Trophoblast cell (in vitro differentiated cells and primary cell): ENCODE measurements around the gene DLGAP4.

Source experiments
- DNase-seq, 2 donors: peaks; one replicate each; pipeline ENCODE4 v3.0.0-alpha.2; 2016
- H2AFZ ChIP-seq: 2 replicates; pipeline ENCODE4 v1.6.1; 2013; ENCODE audit warnings: low read length, moderate library complexity, mild to moderate bottlenecking; ENCODE audit not compliant: insufficient read depth, poor library complexity
- H2AK5ac ChIP-seq: 2 replicates; pipeline ENCODE4 v1.6.1; 2013; ENCODE audit warnings: mild to moderate bottlenecking, low read length
- H2BK120ac ChIP-seq: 2 replicates; pipeline ENCODE4 v1.6.1; 2013; ENCODE audit warnings: low read length, mild to moderate bottlenecking, moderate library complexity; ENCODE audit not compliant: insufficient read depth, poor library complexity
- H2BK12ac ChIP-seq: 2 replicates; pipeline ENCODE4 v1.6.1; 2013; ENCODE audit warnings: mild to moderate bottlenecking, low read length, moderate library complexity
- H2BK5ac ChIP-seq: 2 replicates; pipeline ENCODE4 v1.6.1; 2013; ENCODE audit warnings: low read length, low read depth, moderate library complexity, mild to moderate bottlenecking; ENCODE audit not compliant: poor library complexity
- H3K14ac ChIP-seq: 2 replicates; pipeline ENCODE4 v1.6.1; 2013; ENCODE audit warnings: mild to moderate bottlenecking, low read length
- H3K18ac ChIP-seq: 2 replicates; pipeline ENCODE4 v1.6.1; 2013; ENCODE audit warnings: mild to moderate bottlenecking, low read length
- H3K23ac ChIP-seq: 2 replicates; pipeline ENCODE4 v1.6.1; 2013; ENCODE audit warnings: low read length
- H3K27ac ChIP-seq: 2 replicates; pipeline ENCODE4 v1.5.1; 2013; ENCODE audit warnings: low read depth, mild to moderate bottlenecking, inconsistent platforms, low read length, moderate library complexity
- H3K27me3 ChIP-seq: 2 replicates; pipeline ENCODE4 v1.6.1; 2013; ENCODE audit warnings: inconsistent platforms, mild to moderate bottlenecking, low read length, moderate library complexity; ENCODE audit not compliant: insufficient read depth
- H3K36me3 ChIP-seq, 2 experiments: 1 replicate in 1 of 2; 2 replicates in 1 of 2; pipeline ENCODE4 v1.6.1; 2013; ENCODE audit warnings: low read length in 2 of 2, mild to moderate bottlenecking in 2 of 2, moderate library complexity in 1 of 2; ENCODE audit not compliant: insufficient read depth in 2 of 2, control insufficient read depth in 1 of 2
- H3K4ac ChIP-seq: 2 replicates; pipeline ENCODE4 v1.6.1; 2013; ENCODE audit warnings: low read depth, mild to moderate bottlenecking, low read length, moderate library complexity
- H3K4me1 ChIP-seq, 2 experiments: 1 replicate in 1 of 2; 2 replicates in 1 of 2; pipeline ENCODE4 v1.6.1; 2013; ENCODE audit warnings: low read length in 2 of 2, mild to moderate bottlenecking in 2 of 2, moderate library complexity in 1 of 2; ENCODE audit not compliant: insufficient read depth in 2 of 2, control insufficient read depth in 1 of 2
- H3K4me2 ChIP-seq: 2 replicates; pipeline ENCODE4 v1.6.1; 2013; ENCODE audit warnings: inconsistent platforms, mild to moderate bottlenecking, low read length, moderate library complexity
- H3K4me3 ChIP-seq: 2 replicates; pipeline ENCODE4 v1.5.1; 2013; ENCODE audit warnings: mild to moderate bottlenecking, low read depth, low read length, inconsistent platforms
- H3K79me1 ChIP-seq: one replicate; pipeline ENCODE4 v1.6.1; 2013; ENCODE audit warnings: low read length
- H3K79me2 ChIP-seq: 2 replicates; pipeline ENCODE4 v1.6.1; 2013; ENCODE audit warnings: low read length, mild to moderate bottlenecking; ENCODE audit not compliant: control insufficient read depth, insufficient read depth, poor library complexity
- H3K9ac ChIP-seq: 2 replicates; pipeline ENCODE4 v1.6.1; 2013; ENCODE audit warnings: mild to moderate bottlenecking, low read length
- H3K9me3 ChIP-seq: 2 replicates; pipeline ENCODE4 v1.6.1; 2013; ENCODE audit warnings: low read depth, mild to moderate bottlenecking, control low read depth, inconsistent platforms, low read length; ENCODE audit not compliant: insufficient read depth
- H4K12ac ChIP-seq: 2 replicates; pipeline ENCODE4 v1.6.1; 2013; ENCODE audit warnings: low read depth, mild to moderate bottlenecking, low read length, moderate library complexity
- H4K8ac ChIP-seq: 2 replicates; pipeline ENCODE4 v1.6.1; 2013; ENCODE audit warnings: low read depth, mild to moderate bottlenecking, low read length, moderate library complexity
- H4K91ac ChIP-seq: one replicate; pipeline ENCODE4 v1.6.1; 2013; ENCODE audit warnings: low read depth, mild to moderate bottlenecking, low read length, moderate library complexity
- WGBS: extraction: QIAGEN DNeasy Blood & Tissue Kit; methylation state at CpG from one replicate; pipeline ENCODE4 v1.1.7; 2013; ENCODE audit warnings: missing lambda C conversion rate; ENCODE audit not compliant: insufficient read length, insufficient coverage; ENCODE audit errors: extremely low coverage; 5-methylcytosine and 5-hydroxymethylcytosine counted together

DLGAP4 gene

GRCh38 chr20:36346256-36346655, 40.1 kb downstream of the DLGAP4 start:
- DNase-seq, result no peak
- Histone ChIP-seq H2BK120ac (no peak overlapping the region), H3K4me1 (no peaks in the 10 kb centered on the region), H2BK5ac (no peak overlapping the region), H4K12ac (no peak overlapping the region), H3K23ac (no peak overlapping the region), H2AFZ (no peak overlapping the region), H3K79me2 (no peaks in the 10 kb centered on the region), H3K27ac (no peak overlapping the region), H3K4ac (no peak overlapping the region), H4K91ac (no peak overlapping the region), H3K9me3 (no peaks in the 10 kb centered on the region), H3K79me1 (no peaks in the 10 kb centered on the region), H3K27me3 (no peaks in the 10 kb centered on the region), H3K18ac (no peak overlapping the region), H3K4me3 (no peak overlapping the region), H3K4me2 (no peak overlapping the region), H4K8ac (no peak overlapping the region), H3K36me3 (no peaks in the 10 kb centered on the region), H2BK12ac (no peak overlapping the region), H3K9ac (no peak overlapping the region), H2AK5ac (no peak overlapping the region), H3K14ac (no peak overlapping the region)
- no CpG with 5 or more reads among the region's 3 CpGs for WGBS

GRCh38 chr20:36349384-36350170, 43.4 kb downstream of the DLGAP4 start:
- Histone ChIP-seq H2BK120ac (no peak overlapping the region), H3K27ac (no peak overlapping the region), H2AFZ (no peak overlapping the region), H3K9me3 (peaks cover 1% of the 10 kb centered on the region), H3K18ac (no peak overlapping the region), H3K4me2 (no peak overlapping the region), H3K23ac (no peak overlapping the region), H3K4me1 (no peaks in the 10 kb centered on the region), H2BK12ac (no peak overlapping the region), H3K27me3 (no peaks in the 10 kb centered on the region), H3K36me3 (no peaks in the 10 kb centered on the region), H3K79me1 (no peaks in the 10 kb centered on the region), H2AK5ac (no peak overlapping the region), H2BK5ac (no peak overlapping the region), H3K4me3 (no peak overlapping the region), H3K4ac (no peak overlapping the region), H4K8ac (no peak overlapping the region), H3K9ac (no peak overlapping the region), H3K14ac (no peak overlapping the region), H4K91ac (no peak overlapping the region), H4K12ac (no peak overlapping the region), H3K79me2 (no peaks in the 10 kb centered on the region)
- DNase-seq, result peak; percentile 96 to 99
- WGBS, result no CpG with 5 or more reads among the region's 16 CpGs

GRCh38 chr20:36350439-36350838, 44.3 kb downstream of the DLGAP4 start:
- Histone ChIP-seq H4K12ac (no peak overlapping the region), H3K4me2 (no peak overlapping the region), H3K23ac (no peak overlapping the region), H3K9ac (no peak overlapping the region), H3K79me2 (no peaks in the 10 kb centered on the region), H3K4me1 (no peaks in the 10 kb centered on the region), H3K27ac (no peak overlapping the region), H2BK5ac (no peak overlapping the region), H3K36me3 (no peaks in the 10 kb centered on the region), H2BK120ac (no peak overlapping the region), H3K9me3 (peaks cover 1% of the 10 kb centered on the region), H2AFZ (no peak overlapping the region), H3K4ac (no peak overlapping the region), H2AK5ac (no peak overlapping the region), H3K27me3 (no peaks in the 10 kb centered on the region), H3K79me1 (no peaks in the 10 kb centered on the region), H3K14ac (no peak overlapping the region), H4K91ac (no peak overlapping the region), H3K18ac (no peak overlapping the region), H2BK12ac (no peak overlapping the region), H3K4me3 (peak overlapping the region; percentile 10), H4K8ac (no peak overlapping the region)
- no peak for DNase-seq
- WGBS, result no CpG with 5 or more reads among the region's 1 CpG

GRCh38 chr20:36351937-36352336, 45.8 kb downstream of the DLGAP4 start:
- no peak overlapping the region for H3K4me3 ChIP-seq
- no peak overlapping the region for H4K8ac ChIP-seq
- no peak overlapping the region for H2AK5ac ChIP-seq
- H3K36me3 ChIP-seq, result no peaks in the 10 kb centered on the region
- H3K79me1 ChIP-seq, result no peaks in the 10 kb centered on the region
- H4K91ac ChIP-seq, result no peak overlapping the region
- no peaks in the 10 kb centered on the region for H3K27me3 ChIP-seq
- no peak overlapping the region for H4K12ac ChIP-seq
- no peak overlapping the region for H2BK120ac ChIP-seq
- no peak overlapping the region for H3K14ac ChIP-seq
- no peak overlapping the region for H3K27ac ChIP-seq
- H3K4ac ChIP-seq, result no peak overlapping the region
- WGBS, result no CpG with 5 or more reads among the region's 6 CpGs
- no peaks in the 10 kb centered on the region for H3K79me2 ChIP-seq
- no peak overlapping the region for H3K18ac ChIP-seq
- H2BK12ac ChIP-seq, result no peak overlapping the region
- no peak overlapping the region for H3K4me2 ChIP-seq
- DNase-seq, result no peak
- no peak overlapping the region for H3K9ac ChIP-seq
- no peaks in the 10 kb centered on the region for H3K4me1 ChIP-seq
- H3K9me3 ChIP-seq, result peaks cover 1% of the 10 kb centered on the region
- no peak overlapping the region for H2AFZ ChIP-seq
- H2BK5ac ChIP-seq, result no peak overlapping the region
- no peak overlapping the region for H3K23ac ChIP-seq
